Inferior parietal cortex (tissue), 1 donor: ENCODE measurements around the gene ABCA7.

Experiments
- DNase-seq: peaks from one replicate; pipeline ENCODE4 v3.0.0-alpha.2; 2016; ENCODE audit errors: extremely low spot score

Gene ABCA7

DNA sequence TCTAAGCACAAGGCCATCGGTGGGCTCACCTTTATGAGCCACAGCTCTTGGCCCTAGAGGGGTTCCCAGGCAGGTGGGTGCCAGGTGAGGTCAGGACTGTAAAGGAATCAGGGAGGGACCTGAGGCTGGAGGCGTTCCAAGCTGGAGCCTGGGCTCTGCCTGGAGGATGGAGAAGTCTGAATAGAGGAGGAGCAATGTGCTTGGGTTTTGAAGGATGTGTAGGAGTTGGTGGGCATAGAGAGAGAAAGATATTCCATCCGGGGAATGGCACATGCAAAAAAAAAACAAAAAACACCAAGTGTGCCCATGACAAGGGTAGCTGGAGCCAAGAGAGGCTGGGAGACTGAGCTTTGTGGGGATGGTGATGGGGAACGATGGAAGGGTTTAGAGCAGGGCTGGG is 37.3 kb upstream of the ABCA7 start:
- no peak for DNase-seq

DNA sequence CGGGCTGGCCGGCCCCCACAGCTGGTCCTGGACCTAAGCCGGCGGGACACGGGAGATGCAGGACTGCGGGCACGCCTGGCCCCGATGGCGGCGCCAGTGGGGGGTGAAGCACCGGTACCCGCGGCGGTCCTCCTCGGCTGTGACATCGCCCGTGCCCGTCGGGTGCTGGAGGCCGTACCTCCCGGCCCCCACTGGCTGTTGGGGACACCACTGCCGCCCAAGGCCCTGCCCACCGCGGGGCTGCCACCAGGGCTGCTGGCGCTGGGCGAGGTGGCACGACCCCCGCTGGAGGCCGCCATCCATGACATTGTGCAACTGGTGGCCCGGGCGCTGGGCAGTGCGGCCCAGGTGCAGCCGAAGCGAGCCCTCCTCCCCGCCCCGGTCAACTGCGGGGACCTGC is 36.6 kb upstream of the ABCA7 start:
- no peak for DNase-seq

DNA sequence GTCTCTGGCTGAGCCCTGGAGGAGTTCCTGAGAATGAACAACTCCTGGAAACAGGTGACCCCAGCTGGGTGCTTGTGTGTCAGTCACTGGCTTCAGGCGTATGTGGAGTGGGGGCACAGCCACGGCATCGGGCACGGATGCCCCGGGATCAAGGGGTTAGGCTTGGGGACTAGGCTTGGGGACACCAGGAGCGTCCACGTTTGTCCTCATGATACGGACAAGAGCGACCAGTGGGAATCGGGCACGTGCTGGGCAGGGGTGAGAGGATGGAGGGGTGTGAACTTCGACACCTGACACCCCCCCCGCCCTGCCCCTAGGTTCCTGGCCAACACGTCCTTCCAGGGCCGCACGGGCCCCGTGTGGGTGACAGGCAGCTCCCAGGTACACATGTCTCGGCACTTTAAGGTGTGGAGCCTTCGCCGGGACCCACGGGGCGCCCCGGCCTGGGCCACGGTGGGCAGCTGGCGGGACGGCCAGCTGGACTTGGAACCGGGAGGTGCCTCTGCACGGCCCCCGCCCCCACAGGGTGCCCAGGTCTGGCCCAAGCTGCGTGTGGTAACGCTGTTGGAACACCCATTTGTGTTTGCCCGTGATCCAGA is 35.6 kb upstream of the ABCA7 start:
- DNase-seq, result no peak

DNA sequence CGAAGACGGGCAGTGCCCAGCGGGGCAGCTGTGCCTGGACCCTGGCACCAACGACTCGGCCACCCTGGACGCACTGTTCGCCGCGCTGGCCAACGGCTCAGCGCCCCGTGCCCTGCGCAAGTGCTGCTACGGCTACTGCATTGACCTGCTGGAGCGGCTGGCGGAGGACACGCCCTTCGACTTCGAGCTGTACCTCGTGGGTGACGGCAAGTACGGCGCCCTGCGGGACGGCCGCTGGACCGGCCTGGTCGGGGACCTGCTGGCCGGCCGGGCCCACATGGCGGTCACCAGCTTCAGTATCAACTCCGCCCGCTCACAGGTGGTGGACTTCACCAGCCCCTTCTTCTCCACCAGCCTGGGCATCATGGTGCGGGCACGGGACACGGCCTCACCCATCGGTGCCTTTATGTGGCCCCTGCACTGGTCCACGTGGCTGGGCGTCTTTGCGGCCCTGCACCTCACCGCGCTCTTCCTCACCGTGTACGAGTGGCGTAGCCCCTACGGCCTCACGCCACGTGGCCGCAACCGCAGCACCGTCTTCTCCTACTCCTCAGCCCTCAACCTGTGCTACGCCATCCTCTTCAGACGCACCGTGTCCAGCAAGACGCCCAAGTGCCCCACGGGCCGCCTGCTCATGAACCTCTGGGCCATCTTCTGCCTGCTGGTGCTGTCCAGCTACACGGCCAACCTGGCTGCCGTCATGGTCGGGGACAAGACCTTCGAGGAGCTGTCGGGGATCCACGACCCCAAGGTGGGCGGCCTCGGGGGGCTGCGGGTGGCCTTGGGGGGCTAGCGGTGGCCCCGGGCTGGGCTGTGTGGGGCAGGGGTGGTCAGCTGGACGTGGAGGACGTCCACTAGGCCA is 34.9 kb upstream of the ABCA7 start:
- DNase-seq, result no peak

DNA sequence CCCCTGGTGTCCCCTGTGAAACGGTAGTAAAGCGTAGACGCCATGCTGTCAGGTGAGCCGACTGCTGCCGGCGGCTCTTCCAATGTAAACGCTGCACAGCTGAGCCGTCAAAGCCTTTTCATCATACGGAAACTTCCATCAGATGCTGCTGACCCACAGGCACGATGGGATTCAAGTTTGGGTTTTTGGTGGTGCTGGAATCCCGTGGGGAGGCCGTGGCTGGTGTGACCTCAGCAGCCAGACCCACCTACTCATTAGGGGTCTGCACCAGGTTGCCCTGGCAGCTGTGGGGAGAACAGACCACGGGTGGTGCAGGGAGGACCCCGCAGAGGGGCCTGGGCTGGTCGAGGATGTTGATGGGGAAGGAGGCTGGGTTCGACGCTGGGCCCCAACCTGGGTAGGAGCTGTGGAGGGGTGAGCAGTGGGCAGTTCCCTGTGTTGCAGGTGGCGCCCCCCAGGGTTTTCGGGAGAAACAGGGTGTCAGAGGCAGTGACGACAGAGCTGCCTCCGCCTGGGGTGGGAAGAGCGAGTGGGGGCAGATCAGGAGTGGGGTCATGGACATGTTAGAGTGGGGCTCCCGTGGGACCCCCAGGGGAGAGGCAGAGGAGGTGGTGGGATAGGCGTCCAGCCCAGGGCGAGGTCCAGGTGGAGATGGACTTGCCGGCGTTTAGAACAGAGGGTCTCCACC is 33.1 kb upstream of the ABCA7 start:
- DNase-seq, result no peak

DNA sequence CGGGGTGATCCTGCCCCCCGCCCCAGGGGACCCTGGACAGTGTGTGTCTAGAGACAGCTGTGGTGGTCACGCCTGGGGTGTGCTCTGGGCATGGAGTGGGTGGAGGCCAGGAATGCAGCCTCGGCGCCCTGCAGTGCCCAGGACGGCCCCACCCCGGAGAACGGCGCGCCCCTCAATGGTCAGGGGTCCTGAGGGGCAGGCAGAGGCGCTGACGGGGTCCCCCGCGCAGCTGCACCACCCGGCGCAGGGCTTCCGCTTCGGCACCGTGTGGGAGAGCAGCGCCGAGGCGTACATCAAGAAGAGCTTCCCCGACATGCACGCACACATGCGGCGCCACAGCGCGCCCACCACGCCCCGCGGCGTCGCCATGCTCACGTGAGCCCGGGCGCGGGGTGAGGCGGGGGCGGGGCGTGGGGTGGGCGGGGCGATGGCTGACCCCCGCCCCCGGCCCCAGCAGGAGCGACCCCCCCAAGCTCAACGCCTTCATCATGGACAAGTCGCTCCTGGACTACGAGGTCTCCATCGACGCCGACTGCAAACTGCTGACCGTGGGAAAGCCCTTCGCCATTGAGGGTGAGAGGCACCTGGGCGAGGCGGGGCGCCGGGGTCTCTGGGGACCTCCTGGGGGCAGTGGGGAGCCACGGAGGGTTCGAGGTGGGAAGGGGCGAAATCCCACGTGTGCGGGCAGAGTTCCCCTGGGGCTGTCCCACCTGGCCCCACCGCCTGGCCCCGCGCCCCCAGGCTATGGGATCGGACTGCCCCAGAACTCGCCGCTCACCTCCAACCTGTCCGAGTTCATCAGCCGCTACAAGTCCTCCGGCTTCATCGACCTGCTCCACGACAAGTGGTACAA is 32.3 kb upstream of the ABCA7 start:
- no peak for DNase-seq

DNA sequence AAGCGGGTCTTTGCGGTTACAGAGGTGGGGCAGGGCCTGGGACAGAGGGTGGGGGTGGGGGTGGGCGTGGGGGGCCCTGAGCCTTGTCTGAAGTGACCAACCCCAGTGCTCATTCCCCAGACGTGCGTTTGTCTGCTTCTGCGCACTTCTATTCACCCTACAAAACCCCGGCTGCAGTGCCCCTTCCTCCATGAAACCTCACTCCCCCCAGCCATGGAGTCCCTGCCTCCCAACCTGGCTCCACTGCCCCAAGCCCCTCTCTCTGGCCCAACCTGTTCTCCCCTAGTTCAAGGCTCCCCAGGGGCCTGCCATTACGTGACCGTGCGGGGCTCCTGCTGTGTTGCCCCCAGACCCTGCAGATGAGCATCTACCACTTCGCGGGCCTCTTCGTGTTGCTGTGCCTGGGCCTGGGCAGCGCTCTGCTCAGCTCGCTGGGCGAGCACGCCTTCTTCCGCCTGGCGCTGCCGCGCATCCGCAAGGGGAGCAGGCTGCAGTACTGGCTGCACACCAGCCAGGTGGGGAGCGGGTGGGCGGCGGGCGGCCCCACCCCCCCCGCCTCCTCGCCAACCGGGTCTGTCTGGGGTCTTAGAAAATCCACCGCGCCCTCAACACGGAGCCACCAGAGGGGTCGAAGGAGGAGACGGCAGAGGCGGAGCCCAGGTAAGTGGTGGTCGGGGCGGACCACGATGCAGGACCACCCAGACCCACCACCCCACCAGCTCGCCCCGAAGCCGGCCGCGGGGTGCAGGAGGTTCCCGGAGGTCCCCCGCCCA is 31.5 kb upstream of the ABCA7 start:
- no peak for DNase-seq

DNA sequence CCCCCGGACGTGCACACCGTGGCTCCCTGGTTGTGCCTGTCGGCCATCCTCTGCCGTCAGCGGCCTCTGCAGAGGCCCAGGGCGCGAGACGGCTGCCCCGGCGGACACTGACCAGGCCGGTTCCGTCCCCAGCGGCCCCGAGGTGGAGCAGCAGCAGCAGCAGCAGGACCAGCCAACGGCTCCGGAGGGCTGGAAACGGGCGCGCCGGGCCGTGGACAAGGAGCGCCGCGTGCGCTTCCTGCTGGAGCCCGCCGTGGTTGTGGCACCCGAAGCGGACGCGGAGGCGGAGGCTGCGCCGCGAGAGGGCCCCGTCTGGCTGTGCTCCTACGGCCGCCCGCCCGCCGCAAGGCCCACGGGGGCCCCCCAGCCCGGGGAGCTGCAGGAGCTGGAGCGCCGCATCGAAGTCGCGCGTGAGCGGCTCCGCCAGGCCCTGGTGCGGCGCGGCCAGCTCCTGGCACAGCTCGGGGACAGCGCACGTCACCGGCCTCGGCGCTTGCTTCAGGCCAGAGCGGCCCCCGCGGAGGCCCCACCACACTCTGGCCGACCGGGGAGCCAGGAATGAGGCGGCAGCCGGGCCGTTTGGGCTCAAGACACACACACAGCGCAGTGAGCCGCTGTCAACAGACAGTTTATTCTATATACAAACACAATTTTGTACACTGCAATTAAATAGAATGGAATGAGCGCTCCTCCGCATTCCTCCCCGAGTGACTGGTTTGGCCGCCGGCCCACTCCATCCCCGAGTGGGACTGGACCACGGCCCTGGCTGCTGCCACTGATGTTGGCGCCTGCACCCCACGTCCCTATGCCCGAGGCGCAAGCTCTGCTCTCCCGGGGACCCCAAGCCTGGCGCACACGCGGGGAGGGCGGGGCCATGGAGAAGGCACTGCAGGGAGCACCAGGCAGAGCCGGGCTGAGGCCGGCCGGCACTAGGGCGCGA is 30.6 kb upstream of the ABCA7 start:
- DNase-seq, result no peak

DNA sequence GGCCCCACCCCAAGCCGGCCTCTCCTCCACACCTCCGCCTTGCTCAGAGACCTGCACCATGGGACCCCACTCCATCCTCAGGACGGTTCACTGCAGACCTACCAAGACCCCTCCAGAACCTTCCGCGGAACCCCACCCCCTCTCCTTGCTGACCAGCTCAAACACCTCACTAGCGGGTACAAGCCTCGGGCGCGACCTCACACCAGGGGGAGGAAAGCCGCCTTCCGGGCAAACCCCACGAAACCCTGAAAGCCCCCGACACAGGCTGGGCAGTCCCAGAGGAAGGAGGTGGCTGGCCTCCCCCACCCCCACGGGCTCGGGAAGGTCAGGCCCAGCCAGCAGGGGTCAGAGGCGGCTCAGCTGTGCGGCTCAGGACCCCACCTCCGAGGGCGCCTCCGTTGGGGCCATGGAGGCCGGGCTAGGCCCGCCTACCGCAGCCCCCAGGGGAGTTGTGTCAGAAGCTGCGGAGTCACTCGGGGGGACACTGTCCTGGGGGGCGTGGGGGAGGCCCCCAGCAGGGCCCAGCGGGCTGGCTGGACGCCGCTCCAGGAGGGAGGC is 29.8 kb upstream of the ABCA7 start:
- DNase-seq, result no peak

DNA sequence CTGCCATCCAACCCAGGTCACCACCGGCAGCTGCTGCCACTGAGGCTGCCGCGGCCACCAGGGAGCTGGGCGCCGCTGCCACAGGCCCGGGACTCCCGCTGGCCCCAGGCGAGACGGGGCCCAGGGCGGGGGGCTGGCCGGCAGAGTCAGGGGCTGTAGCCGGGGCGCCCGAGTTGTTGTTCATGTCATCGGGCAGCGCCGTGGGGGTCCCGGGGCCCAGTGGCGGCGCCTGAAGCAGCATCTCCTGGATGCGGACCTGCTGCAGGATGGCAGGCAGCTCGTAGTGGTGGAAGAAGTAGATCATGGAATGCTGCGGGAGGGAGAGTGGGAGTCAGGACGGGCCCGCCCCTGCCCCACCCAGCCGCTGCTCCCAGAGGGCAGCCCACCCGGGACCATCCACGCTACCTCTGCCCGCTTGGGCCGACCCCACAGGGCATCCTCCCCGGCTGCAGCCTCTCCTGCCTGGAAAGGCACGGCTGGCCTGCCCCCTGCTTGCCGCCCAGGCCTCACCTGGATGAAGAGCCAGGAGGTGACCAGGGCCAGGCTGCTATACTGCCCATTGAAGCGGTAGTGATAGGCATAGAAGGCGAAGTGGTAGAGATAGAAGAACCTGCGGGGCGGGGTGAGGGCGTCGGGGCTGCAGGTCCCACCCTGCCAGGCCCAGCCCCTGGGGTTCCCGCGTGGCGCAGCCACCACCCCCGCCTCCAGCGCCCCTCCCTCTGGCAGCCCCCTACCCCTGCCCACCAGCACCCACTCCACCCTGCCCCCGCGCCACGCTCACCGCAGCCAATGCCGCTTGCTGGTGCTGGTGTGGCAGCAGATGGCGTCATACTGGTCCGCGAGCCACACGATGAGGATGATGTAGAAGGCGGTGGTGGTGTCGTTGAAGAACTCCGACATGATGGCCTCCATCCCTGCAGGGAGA is 29.1 kb upstream of the ABCA7 start:
- no peak for DNase-seq

DNA sequence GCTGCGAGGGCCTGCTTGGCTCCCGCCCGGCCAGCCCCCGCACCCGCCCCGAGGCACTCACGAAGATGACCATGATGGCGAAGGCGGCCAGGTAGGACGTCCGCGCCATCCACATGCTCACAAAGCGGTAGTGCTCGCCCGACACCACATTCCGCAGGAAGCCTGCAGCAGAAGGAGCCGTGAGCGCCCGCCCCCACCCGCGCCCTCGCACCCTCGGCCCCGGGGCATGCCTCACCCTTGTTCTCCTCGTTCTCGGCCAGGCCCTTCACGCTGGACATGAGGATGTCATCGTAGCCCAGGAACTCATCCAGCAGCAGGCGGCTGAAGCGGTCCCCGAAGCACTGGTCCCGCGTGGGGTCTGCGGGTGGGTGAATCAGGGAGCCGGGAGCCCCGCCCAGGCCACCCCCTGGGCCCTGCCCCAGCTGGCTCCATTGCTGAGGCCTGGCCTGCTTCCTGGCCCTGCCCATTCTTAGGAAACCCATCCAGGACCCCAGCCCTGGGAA is 28.0 kb upstream of the ABCA7 start:
- DNase-seq, result no peak

DNA sequence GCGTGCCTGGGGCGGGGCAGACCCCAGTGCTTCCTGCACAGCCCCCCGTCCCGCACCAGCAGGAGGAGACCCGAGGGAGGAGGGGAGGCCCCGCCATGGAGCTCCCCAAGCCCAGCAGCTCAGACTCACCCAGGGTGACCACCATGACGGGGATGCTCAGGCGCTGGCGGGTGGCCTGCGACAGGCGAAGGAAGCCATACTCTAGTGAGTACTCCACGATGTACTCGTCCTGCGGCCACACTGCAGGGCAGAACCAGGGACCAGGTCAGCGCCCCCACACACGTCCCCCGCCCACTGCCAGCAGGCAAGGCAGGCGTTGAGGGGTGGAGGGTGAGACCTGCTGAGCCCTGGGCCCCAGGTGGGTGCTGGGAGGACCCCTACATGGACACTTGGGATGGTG is 27.6 kb upstream of the ABCA7 start:
- no peak for DNase-seq

DNA sequence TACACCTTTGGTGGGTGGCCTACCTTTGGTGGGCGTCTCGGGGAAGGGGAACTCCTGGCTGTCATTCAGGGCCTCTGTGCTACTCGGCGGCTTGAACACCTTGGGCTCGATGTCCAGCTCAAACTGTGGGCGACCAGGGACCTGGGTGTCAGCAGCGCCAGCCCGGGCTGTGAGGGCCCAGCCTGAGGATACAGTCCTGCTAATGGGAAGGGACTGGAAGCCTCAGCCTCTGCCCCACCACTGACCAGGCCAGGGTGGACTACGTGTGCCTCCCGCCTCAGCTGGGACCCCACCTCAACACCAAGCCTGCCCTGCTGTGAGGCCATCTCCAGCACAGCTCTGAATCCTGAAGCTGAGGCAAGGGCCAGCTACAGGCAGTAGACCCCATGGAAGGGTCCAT is 26.7 kb upstream of the ABCA7 start:
- DNase-seq, result no peak

DNA sequence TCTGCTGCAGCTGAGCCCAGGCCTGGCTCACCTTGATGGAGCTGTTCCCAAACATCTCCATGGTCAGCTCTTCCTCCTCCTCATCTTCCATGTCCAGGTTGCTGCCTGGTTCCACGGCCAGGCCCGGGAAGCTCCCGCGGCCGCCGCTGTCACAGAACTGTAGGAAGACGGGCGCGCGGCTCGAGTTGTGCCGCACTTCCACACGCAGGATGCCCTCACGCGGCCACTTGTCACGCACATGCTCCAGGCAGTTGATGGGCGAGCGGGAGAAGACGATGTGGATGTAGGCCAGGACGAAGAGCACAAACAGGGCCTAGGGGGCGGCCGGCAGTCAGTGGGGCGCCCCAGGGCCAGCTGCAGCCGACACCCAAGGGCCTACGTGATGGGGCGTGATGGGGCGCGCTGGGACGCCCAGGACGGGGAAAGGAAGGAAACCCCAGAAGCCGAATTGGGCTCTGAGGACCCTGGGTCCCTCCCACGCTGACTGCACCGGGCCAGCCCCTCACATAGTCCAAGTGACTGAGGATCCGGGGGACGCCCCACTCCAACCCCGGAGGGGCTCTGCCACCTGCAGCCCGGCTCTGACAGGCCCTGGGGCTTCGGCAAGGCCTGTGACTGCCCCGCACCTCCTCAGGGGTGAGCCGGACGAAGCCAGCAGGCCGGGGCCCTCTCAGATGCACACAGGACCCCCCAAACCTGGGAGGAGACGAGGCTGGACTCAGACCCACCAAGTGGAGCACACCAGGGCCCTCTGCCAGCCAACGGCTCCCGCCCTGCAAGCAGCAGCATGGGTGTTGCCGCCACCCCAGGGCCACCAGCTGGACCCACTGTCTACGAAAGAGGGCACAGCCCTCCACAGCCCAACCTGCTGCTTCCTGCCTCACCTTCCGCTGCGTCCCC is 25.5 kb upstream of the ABCA7 start:
- no peak for DNase-seq

DNA sequence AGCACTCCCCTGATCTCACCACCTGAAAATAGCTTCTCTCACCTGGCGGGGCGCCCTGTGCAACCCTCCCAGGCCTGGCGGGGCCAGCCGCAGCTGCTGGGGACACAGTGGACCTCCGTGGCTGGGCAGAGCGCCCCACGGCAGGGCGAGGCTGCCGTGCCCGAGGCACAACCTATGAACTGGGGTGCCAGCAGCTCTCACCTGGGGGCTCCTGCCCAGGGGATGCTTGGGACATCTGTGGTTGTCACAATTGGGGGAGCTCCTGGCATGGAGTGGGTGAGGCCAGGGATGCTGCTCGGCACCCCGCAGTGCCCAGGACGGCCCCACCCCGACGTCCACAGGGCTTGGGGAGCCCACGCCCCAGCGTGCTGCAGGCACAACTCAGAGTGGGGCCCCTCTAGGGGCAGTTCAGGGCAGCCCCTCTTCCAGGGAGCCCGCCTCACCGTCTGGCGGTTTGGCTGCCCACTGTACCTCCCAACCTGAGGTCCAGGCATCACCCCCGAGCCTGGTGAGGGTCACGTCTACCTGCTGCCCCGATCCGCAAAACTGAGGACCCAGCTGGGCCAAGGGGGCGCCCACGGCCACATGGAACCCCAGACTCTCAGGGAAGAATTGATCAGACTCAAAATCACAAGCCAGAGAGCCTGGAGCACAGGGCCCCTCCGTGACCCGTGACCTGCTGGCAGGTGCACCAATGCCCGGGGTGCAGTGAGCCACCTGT is 24.7 kb upstream of the ABCA7 start:
- no peak for DNase-seq

DNA sequence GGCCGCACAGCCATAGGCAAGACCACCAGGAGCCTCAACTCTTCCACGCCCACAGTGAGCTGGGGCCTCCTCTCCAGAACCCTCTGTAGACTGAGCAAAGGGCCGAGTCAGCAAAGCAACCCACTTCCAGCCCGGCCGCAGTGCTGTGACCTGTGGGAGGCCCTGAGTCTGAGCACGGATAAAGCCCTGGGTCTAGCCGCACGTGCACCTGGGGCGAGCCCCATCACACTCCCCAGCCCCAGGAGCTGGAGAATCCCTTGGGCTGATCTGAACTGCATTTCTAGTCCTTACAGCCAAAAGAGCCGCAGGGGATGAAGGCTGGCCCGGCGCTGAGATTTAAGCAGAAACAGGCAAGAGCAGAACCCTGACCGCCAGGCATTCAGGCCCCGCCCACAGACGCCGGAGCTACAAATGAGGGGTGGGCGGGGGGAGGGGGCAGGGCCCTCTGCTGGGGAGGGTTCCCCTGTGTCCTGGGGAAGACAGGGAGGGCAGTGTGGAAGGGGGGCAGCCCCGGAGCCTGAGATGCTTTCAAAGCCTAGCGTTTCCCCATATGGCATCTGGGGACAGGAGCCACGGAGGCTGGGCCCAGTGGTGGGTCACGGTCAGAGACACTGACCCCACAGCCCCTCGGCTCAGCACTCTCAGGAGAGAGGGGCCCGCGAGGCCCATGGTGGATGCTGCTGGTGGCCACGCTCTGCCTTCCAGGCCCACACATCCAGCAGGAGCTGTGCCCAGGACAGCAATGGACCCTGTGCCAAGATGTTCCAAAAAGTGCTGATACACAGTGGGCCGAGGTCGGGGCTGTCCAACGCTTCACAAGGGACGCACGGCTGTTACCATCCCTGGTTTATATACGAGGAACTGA is 23.9 kb upstream of the ABCA7 start:
- DNase-seq, result no peak
